ENCODE data around the gene CDH23. TPM values are rescaled to one million over a fixed set of nuclear protein-coding genes. Genes with fewer than 3 reads are reported as not detected.

CDH23 gene
- total RNA-seq, 4 donors from 2014 or later: 0.57 to 5.9 (median 1.0) TPM

DNA sequence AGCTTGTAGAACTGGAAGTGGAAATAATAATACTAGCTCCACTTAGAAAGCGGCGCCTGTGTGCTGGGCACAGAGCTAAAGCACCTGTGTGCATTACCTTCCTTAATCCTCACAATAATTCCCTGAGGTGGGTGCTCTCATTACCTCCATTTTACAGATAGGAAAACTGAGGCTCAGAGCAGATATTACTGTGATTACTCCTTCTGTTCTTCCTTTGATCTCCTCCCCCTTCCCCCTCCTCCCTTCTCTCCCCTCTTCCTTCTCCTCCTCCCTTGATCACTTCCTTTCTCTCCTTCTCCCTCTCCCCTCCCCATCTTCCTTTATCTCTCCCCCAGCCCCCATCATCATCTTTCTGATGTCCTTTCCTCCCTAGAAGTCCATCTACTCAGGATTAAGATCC is 267.9 kb downstream of the CDH23 start:
- Histone ChIP-seq H3K27ac (no peak overlapping the region), H3K36me3 (no peaks in the 10 kb centered on the region), H3K4me1 (peaks cover 0 to 12% (median 0%) of the 10 kb centered on the region in 3 donors), H3K4me3 (no peak overlapping the region), H3K9me3 (no peaks in the 10 kb centered on the region), H3K27me3 (no peaks in the 10 kb centered on the region)
- intact Hi-C loops (cut with DNase I): no loop called here
- no peak for DNase-seq
- WGBS, 2 donors: 23 to 92% methylated on average over 2 of the region's 2 CpGs
- TF ChIP-seq, protein P1, sequence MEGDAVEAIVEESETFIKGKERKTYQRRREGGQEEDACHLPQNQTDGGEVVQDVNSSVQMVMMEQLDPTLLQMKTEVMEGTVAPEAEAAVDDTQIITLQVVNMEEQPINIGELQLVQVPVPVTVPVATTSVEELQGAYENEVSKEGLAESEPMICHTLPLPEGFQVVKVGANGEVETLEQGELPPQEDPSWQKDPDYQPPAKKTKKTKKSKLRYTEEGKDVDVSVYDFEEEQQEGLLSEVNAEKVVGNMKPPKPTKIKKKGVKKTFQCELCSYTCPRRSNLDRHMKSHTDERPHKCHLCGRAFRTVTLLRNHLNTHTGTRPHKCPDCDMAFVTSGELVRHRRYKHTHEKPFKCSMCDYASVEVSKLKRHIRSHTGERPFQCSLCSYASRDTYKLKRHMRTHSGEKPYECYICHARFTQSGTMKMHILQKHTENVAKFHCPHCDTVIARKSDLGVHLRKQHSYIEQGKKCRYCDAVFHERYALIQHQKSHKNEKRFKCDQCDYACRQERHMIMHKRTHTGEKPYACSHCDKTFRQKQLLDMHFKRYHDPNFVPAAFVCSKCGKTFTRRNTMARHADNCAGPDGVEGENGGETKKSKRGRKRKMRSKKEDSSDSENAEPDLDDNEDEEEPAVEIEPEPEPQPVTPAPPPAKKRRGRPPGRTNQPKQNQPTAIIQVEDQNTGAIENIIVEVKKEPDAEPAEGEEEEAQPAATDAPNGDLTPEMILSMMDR (IDR thresholded peaks at IDR 0.05): no peak
- no peak for TF ChIP-seq POLR2A (IDR thresholded peaks at IDR 0.05)

DNA sequence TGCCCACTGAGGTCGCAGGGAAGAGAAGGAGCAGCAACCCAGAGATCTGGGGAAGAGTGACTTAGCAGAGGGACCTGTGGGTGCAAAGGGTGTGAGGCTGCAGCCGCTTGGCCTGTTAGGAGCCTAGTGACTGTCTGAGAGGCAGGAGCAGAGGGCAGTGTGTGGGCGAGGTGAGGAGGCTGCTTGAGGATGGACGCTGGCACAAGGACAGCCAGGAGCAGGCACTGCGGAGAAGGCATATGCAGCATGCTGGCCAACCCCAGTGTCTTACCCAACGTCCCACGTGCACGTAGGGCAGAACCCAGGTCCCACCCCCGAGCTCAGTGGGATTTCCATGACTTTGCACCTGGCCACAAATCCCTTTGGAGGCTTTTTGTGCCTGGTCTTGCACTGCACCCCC is 268.7 kb downstream of the CDH23 start:
- no peak overlapping the region for H3K4me3 ChIP-seq
- 80 to 83% methylated on average over 6 to 7 of the region's 9 CpGs for WGBS, 2 donors
- H3K27ac ChIP-seq: no peak overlapping the region
- intact Hi-C loops (cut with DNase I): no loop called here
- H3K9me3 ChIP-seq: no peaks in the 10 kb centered on the region
- H3K4me1 ChIP-seq: peaks cover 0 to 12% (median 0%) of the 10 kb centered on the region in 3 donors
- no peaks in the 10 kb centered on the region for H3K27me3 ChIP-seq
- DNase-seq: no peak
- no peaks in the 10 kb centered on the region for H3K36me3 ChIP-seq
- TF ChIP-seq, protein P1 (IDR thresholded peaks at IDR 0.05): no peak
- TF ChIP-seq POLR2A (IDR thresholded peaks at IDR 0.05): no peak

GRCh38 chr10:71666639-71667386 is 270.1 kb downstream of the CDH23 start:
- Histone ChIP-seq H3K27me3 (no peaks in the 10 kb centered on the region), H3K4me1 (peaks cover 0 to 12% (median 0%) of the 10 kb centered on the region in 3 donors), H3K9me3 (no peaks in the 10 kb centered on the region), H3K36me3 (no peaks in the 10 kb centered on the region), H3K27ac (peak overlapping the region in 1 of 4 donors; percentile 33), H3K4me3 (no peak overlapping the region)
- no peak for DNase-seq
- TF ChIP-seq, protein P1 (IDR thresholded peaks at IDR 0.05): no peak
- TF ChIP-seq POLR2A (IDR thresholded peaks at IDR 0.05): no peak
- 47 to 54% methylated on average over 11 to 16 of the region's 18 CpGs for WGBS, 2 donors
- intact Hi-C loops (cut with DNase I): no loop called here

- WGBS, 2 donors: 45 to 50% methylated on average over 5 of the region's 5 CpGs
Measured at GRCh38 chr10:71667387-71667752, 270.6 kb downstream of the CDH23 start.

More at GRCh38 chr10:71667387-71667752, 270.6 kb downstream of the CDH23 start:
- Histone ChIP-seq H3K4me1 (peaks cover 0 to 12% (median 0%) of the 10 kb centered on the region in 3 donors), H3K27ac (no peak overlapping the region), H3K4me3 (no peak overlapping the region), H3K9me3 (no peaks in the 10 kb centered on the region), H3K27me3 (no peaks in the 10 kb centered on the region), H3K36me3 (no peaks in the 10 kb centered on the region)
- TF ChIP-seq POLR2A (IDR thresholded peaks at IDR 0.05): no peak
- TF ChIP-seq, protein P1 (IDR thresholded peaks at IDR 0.05): no peak
- no peak for DNase-seq
- intact Hi-C loops (cut with DNase I): no loop called here
